GM19395 (cell line): ENCODE measurements around the gene ACOX3.
"Not testable (repeated sequence)": the region's sequence is repeated elsewhere in the genome, so short reads cannot be mapped to it uniquely, and the experiment has no call there.

Experiments used
- ATAC-seq: cut with Tn5 transposase; IDR thresholded peaks from one replicate; pipeline ENCODE4 v1.9.1; 2021; ENCODE audit warnings: mild to moderate bottlenecking, moderate library complexity; ENCODE audit not compliant: unreplicated experiment

The ACOX3 gene

DNA sequence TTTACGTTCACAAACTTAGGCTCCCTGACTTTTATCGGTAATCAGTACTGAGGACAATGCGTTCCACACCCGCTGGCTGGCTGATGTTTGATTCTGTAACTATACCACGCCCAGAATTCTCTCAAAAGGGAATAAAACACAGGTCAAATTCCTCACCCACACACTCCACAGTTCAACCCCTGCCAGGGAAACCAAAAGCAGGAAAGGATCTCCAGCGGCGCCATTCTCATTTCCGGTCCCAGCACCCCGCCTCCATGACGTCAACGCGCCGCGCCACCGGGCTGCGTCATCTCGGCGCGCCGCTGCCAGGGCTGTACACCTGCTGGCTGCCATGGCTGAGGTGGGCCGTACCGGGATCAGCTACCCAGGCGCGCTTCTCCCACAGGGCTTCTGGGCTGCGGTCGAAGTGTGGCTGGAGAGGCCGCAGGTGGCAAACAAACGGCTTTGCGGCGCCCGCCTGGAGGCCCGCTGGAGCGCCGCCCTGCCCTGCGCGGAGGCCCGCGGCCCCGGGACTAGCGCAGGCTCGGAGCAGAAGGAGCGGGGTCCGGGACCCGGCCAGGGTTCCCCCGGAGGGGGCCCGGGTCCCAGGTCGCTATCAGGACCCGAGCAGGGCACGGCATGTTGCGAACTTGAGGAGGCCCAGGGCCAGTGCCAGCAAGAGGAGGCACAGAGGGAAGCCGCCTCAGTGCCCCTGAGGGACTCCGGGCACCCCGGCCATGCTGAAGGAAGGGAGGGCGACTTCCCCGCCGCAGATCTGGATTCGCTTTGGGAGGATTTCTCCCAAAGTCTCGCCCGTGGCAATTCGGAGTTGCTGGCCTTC is at the start of gene ACOX3, which contains the start of gene TRMT44:
Gene ACOX3 (minus strand): TSS at position 232 of the 820 bp plus-strand sequence. CDS start 24,202 bp downstream, outside the sequence.
Gene TRMT44 (plus strand): TSS at position 286 of the 820 bp plus-strand sequence. CDS start 46 bp downstream, at position 332.
- peak; percentile 90 for ATAC-seq

GRCh38 chr4:8488791-8489369 is 48.4 kb upstream of the ACOX3 start:
- ATAC-seq: no peak

GRCh38 chr4:8486643-8487042 is 46.1 kb upstream of the ACOX3 start:
- not testable (repeated sequence) for ATAC-seq

- ATAC-seq: no peak
Observed at GRCh38 chr4:8480221-8480620, 39.7 kb upstream of the ACOX3 start.

DNA sequence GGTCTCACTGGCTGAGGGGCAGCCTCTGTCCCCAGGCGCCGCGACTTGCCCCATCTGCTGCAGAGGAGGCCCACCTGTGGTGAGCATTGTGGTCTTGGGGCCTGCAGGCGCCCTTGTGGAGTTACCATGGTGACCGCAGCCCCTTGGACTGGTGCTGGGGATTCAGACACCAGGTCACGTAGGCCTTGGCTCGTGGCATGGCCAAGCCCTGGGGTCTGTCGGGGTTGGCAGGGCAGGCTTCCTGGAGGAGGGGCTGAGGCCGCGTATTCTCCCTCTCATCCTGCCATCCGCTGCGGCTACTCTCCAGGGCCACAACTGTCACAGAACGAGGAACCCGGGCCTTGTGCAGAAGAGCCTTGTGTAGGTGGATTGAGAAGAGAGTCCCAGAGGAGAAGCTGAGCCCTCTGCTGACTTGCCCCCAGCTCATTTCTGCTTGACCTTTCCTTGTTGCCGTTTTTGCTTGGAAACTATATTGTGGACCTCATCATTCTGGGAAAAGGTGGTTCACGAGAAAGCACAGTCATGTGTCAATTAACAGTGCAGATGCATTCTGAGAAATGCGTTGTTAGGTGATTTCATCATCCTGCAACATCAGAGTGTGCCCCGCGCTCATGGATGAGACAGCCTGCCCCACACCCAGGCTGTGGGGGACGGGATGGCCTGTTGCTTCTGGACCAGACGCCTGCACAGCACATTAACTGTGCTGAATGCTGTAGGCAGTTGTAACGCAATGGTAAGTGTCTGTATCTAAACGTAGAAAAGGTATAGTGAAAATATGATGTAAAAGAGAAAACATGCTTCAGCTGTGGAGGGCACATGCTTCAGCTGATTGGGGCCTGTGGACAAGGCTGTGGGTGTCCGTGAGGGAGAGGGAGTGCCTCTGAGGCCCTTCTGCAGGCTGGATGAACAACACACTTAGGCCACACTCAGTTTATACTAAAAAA is 38.5 kb upstream of the ACOX3 start:
- ATAC-seq: no peak

GRCh38 chr4:8478371-8478770 is 37.8 kb upstream of the ACOX3 start:
- ATAC-seq: no peak

- no peak for ATAC-seq
Observed at GRCh38 chr4:8477676-8478075, 37.2 kb upstream of the ACOX3 start.

- no peak for ATAC-seq
Observed at GRCh38 chr4:8477095-8477635, 36.6 kb upstream of the ACOX3 start.

GRCh38 chr4:8475751-8476575 is 35.4 kb upstream of the ACOX3 start:
- ATAC-seq: no peak

DNA sequence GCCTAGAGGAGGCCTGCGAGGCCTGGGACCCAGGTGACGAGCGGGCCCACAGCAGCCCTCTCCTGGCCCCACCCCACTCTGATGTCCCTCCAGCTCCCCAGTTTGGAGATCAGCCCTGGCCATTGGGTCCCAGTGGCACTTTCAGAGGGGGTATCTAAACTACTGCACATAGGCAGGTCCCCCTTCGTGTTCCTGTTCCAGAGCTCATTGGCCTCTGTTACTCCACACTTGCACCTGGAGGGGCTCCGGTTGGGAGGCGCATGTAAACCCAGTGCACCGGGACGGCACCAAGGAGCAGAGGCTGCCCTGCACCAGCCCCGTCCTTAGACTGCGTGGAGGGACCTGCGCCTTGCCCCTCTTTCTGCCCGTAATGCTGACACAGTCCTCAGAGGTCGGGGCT is 34.3 kb upstream of the ACOX3 start:
- no peak for ATAC-seq

- no peak for ATAC-seq
Observed at GRCh38 chr4:8473920-8474590, 33.5 kb upstream of the ACOX3 start.

GRCh38 chr4:8473198-8473919 is 32.8 kb upstream of the ACOX3 start:
- no peak for ATAC-seq

DNA sequence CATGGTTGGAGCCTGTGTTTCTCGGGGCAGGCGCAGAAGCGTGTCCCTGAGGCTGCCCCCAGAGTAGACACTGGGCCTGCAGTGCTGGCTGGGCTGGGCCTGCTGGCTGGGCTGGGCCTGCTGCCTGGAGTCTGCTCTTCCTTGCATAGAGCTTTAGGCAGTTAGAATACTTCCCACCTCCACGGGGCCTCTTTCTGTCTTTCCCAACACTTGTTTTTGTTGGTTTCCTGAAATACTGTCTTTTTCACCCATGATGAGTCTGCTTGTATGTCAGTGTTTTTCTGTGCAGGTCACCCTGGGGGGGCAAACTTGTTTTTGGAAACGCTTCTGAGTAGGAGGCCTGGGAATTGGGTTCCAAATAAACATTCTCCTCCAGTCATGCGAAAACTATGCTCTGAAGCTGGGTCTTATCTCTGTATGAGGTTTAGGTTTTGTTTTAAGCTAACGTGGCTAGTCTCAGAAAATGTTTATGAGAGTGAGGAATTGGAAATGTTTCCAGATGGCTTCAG is 32.2 kb upstream of the ACOX3 start:
- ATAC-seq: no peak

GRCh38 chr4:8472158-8472688 is 31.7 kb upstream of the ACOX3 start:
- no peak for ATAC-seq

DNA sequence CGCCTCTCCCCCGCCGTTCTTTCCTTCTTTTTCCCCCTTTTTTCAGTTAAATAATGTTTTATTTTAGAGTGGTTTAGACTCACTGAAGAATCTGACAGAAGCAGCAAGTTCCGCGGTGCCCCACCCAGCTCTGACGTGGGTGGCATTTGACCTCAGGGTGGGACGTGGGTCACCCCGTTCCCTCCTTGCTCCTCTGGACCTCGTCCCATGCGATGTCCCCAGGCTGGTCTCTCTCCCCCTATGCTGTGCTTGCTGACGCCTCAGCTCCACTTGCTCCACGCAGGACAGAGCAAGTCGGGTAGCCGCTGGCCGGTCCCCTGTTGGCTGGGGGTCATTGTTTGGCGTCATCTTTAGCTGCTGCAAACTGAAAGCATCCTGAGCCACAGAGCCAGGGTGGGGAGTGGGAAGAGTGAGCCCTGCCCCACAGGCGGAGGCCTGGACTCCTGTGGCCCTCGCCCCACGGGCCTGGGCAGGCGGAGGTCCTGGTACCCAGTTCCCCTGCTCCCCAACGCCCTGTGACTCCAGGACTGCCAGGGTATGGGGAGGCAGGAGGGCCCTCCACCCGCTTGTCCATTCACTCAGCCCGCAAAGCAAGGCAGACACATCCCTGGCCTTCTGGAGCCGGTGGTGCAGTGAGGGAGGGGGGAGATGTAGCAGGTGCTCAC is 30.8 kb upstream of the ACOX3 start:
- ATAC-seq: no peak

GRCh38 chr4:8470451-8471024 is 30.0 kb upstream of the ACOX3 start:
- ATAC-seq: no peak

- ATAC-seq: no peak
Observed at GRCh38 chr4:8469550-8469949, 29.0 kb upstream of the ACOX3 start.
